ENCODE data around the gene CCDC158. TPM values are rescaled to one million over a fixed set of nuclear protein-coding genes. Genes with fewer than 3 reads are reported as not detected.

Gene CCDC158
- total and polyA plus RNA-seq, 2 of the 4 experiments (the other 2 are of a cell fraction): not detected

- no TSS peak for BruUV-seq (replicated peaks)
- no peak overlapping the region for H3K23ac ChIP-seq (ENCODE audit: low read depth, low read length)
These were observed 40.4 kb downstream of the CCDC158 start for GRCh38 chr4:76380561-76380960.

More at GRCh38 chr4:76380561-76380960, 40.4 kb downstream of the CCDC158 start:
- Histone ChIP-seq H4K20me1 (ENCODE audit: insufficient read depth, low read length) (no peaks in the 10 kb centered on the region), H4K5ac (ENCODE audit: low read depth, low read length) (no peak overlapping the region), H2BK5ac (ENCODE audit: low read depth, low read length, poor library complexity, severe bottlenecking) (no peak overlapping the region), H2BK120ac (ENCODE audit: low read depth, low read length) (no peak overlapping the region), H3K14ac (replicated peaks; ENCODE audit: low read depth, low read length) (no peak overlapping the region), H3K4me1 (ENCODE audit: control insufficient read depth, insufficient read depth, low read length) (no peaks in the 10 kb centered on the region), H2AK5ac (ENCODE audit: low read depth, low read length) (no peak overlapping the region), H3K79me1 (ENCODE audit: low read depth in 1 of 2, low read length in 2 of 2) (no peaks in the 10 kb centered on the region), H2AFZ (replicated peaks; ENCODE audit: low read length, poor library complexity) (no peak overlapping the region), H2BK15ac (ENCODE audit: low read depth, low read length) (no peak overlapping the region), H2AK9ac (replicated peaks; ENCODE audit: low read depth, low read length, poor library complexity) (no peak overlapping the region), H3K36me3 (ENCODE audit: control insufficient read depth, insufficient read depth, low read length) (no peaks in the 10 kb centered on the region), H3K9me1 (ENCODE audit: insufficient read depth, low read length) (no peaks in the 10 kb centered on the region), H3K4me3 (ENCODE audit: insufficient read depth, low read depth, low read length) (no peak overlapping the region), H3K4me2 (ENCODE audit: low read depth, low read length) (no peak overlapping the region), H2BK20ac (ENCODE audit: low read depth, low read length) (no peak overlapping the region), H3K9ac (ENCODE audit: low read depth, low read length) (no peak overlapping the region), H3K9me3 (ENCODE audit: control insufficient read depth, insufficient read depth, low read length) (peaks cover 6% of the 10 kb centered on the region), H4K8ac (ENCODE audit: low read depth in 2 of 2, low read length in 2 of 2) (no peak overlapping the region), H3K18ac (ENCODE audit: low read depth, low read length) (no peak overlapping the region), H3K27me3 (ENCODE audit: control insufficient read depth, insufficient read depth, low read length) (peaks cover 8% of the 10 kb centered on the region), H3K27ac (ENCODE audit: insufficient read depth, low read length) (no peak overlapping the region), H3K56ac (ENCODE audit: extremely low read depth, insufficient read depth, low read length) (no peak overlapping the region), H3K4ac (ENCODE audit: low read depth, low read length) (no peak overlapping the region), H4K91ac (ENCODE audit: insufficient read depth, low read depth, low read length) (no peak overlapping the region)
- intact Hi-C loops (cut with micrococcal nuclease): no loop called here
- ChIA-PET POLR2A (ENCODE audit: unreplicated experiment) (no interaction called here), CTCF (no interaction called here)
- ATAC-seq (ENCODE audit: low read depth) (no peak), DNase-seq (no peak)
- no peak for TF ChIP-seq CHD1 (IDR thresholded peaks at IDR 0.05; ENCODE audit: low read depth, low read length)
- dilution Hi-C loops (cut with HindIII; ENCODE audit: low sequenced_read_pairs, unreplicated experiment): no loop called here
- in situ Hi-C loops (cut with MboI; ENCODE audit: low sequenced_read_pairs): no loop called here
- WGBS, 2 experiments (ENCODE audit: extremely low coverage in 2 of 2, insufficient read length in 1 of 2): 100% methylated on average over 2 of the region's 6 CpGs; no CpG with 5 or more reads in 1 of the 2 experiments
